ENCODE data around the gene GSK3B. TPM values are rescaled to one million over a fixed set of nuclear protein-coding genes. Genes with fewer than 3 reads are reported as not detected.

GSK3B gene
- total RNA-seq, 1 experiment from 2014 or later = 56.5 TPM

DNA sequence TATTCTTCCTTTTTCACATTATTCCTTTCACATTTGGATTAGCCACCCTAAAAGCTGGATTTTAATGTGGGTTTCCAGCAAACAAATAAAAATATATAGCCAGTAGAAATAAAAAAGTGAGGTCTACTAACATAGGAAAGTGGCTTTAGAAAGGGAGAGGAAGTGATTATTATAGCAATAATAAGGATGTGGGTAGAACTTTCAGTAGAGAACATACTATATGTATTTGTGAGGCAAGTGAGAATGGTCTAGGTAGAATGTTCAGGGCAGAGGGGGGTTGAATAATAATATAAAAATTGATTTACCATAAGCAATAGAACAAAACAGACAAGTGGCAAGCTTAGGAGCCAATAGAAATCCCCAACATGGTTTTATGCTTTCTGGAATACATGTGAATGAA is 223.7 kb downstream of the GSK3B start:
- peaks cover 2 to 3% of the 10 kb centered on the region in 2 experiments; a peak in 3 of 4 replicates for H3K4me1 Mint-ChIP-seq
- no peak for DNase-seq
- no peak overlapping the region for H2AK5ac ChIP-seq (ENCODE audit: insufficient read length, low read length)

More for the DNA sequence above, 223.7 kb downstream of the GSK3B start:
- H3K4me1 ChIP-seq (ENCODE audit: insufficient read depth, low read length) = no peaks in the 10 kb centered on the region
- no peak overlapping the region for H4K91ac ChIP-seq (ENCODE audit: insufficient read length, low read depth, low read length)
- Mint-ChIP-seq H3K9me3 (no peaks in the 10 kb centered on the region), H3K4me3 (no peak overlapping the region), H3K27me3 (ENCODE audit: low read depth) (no peaks in the 10 kb centered on the region), H3K27ac (no peak overlapping the region), H3K36me3 (ENCODE audit: insufficient read depth in 1 of 3, low read depth in 3 of 3) (no peaks in the 10 kb centered on the region; a peak in 1 of 7 replicates)
- H2BK5ac ChIP-seq (ENCODE audit: insufficient read length, low read length) = no peak overlapping the region
- H3K79me1 ChIP-seq (ENCODE audit: insufficient read depth, low read depth, low read length, poor library complexity, severe bottlenecking) = no peaks in the 10 kb centered on the region
- no peaks in the 10 kb centered on the region for H4K20me1 ChIP-seq (ENCODE audit: control insufficient read depth, insufficient read depth, insufficient read length)
- H3K18ac ChIP-seq (ENCODE audit: insufficient read length, low read depth, low read length) = no peak overlapping the region
- H2AFZ ChIP-seq (ENCODE audit: low read length) = no peak overlapping the region
- no peaks in the 10 kb centered on the region for H3K23me2 ChIP-seq (ENCODE audit: insufficient read length, low read depth, low read length, poor library complexity, severe bottlenecking)
- no peaks in the 10 kb centered on the region for H3K9me3 ChIP-seq (ENCODE audit: control insufficient read depth, low read depth, low read length)
- no peak overlapping the region for H4K5ac ChIP-seq (ENCODE audit: insufficient read length, low read depth, low read length)
- no peak overlapping the region for H4K8ac ChIP-seq (replicated peaks; ENCODE audit: insufficient read length, low read depth, low read length)
- no peak overlapping the region for H3K27ac ChIP-seq (ENCODE audit: insufficient read length, low read depth, low read length)
- no peak overlapping the region for H3K23ac ChIP-seq (ENCODE audit: insufficient read length, low read depth, low read length)
- no peak overlapping the region for H2BK15ac ChIP-seq (ENCODE audit: low read depth, low read length)
- H2BK120ac ChIP-seq (ENCODE audit: low read depth, low read length, poor library complexity, severe bottlenecking) = no peak overlapping the region
- no peak overlapping the region for H2BK20ac ChIP-seq (ENCODE audit: low read depth, low read length, poor library complexity, severe bottlenecking)
- H3K9ac ChIP-seq (ENCODE audit: extremely low read depth, insufficient read length, low read length) = no peak overlapping the region
- no peak overlapping the region for H3K4ac ChIP-seq (ENCODE audit: low read depth, low read length)
- no peak overlapping the region for H2BK12ac ChIP-seq (ENCODE audit: insufficient read length, low read depth, low read length)
- TF ChIP-seq, protein P1, sequence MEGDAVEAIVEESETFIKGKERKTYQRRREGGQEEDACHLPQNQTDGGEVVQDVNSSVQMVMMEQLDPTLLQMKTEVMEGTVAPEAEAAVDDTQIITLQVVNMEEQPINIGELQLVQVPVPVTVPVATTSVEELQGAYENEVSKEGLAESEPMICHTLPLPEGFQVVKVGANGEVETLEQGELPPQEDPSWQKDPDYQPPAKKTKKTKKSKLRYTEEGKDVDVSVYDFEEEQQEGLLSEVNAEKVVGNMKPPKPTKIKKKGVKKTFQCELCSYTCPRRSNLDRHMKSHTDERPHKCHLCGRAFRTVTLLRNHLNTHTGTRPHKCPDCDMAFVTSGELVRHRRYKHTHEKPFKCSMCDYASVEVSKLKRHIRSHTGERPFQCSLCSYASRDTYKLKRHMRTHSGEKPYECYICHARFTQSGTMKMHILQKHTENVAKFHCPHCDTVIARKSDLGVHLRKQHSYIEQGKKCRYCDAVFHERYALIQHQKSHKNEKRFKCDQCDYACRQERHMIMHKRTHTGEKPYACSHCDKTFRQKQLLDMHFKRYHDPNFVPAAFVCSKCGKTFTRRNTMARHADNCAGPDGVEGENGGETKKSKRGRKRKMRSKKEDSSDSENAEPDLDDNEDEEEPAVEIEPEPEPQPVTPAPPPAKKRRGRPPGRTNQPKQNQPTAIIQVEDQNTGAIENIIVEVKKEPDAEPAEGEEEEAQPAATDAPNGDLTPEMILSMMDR (conservative IDR thresholded peaks at IDR 0.05) = no peak
- H3K4me2 ChIP-seq (ENCODE audit: insufficient read depth, insufficient read length, low read length) = no peak overlapping the region
- H3T11ph ChIP-seq (ENCODE audit: low read length) = no peak overlapping the region
- no peak overlapping the region for H3K56ac ChIP-seq (ENCODE audit: insufficient read length, low read depth, low read length)
- H3K79me2 ChIP-seq (ENCODE audit: insufficient read depth, low read length) = no peaks in the 10 kb centered on the region
- H3K14ac ChIP-seq (ENCODE audit: insufficient read depth, low read length) = no peak overlapping the region
- H3K27me3 ChIP-seq (ENCODE audit: insufficient read depth, low read length) = no peaks in the 10 kb centered on the region
